Smooth muscle cell (in vitro differentiated cells): ENCODE results near the gene SAPCD2. TPM values are rescaled to one million over a fixed set of nuclear protein-coding genes. Genes with fewer than 3 reads are reported as not detected.

ENCODE experiments used
- DNase-seq: peaks from one replicate; lab custom pipeline; 2025; ENCODE audit not compliant: unreplicated experiment; lab: John Stamatoyannopoulos, UW
- H2AFZ ChIP-seq: fragments of 200-600 bp; sonication (generic); 2 replicates; pipeline ENCODE4 v1.6.0; 2016; ENCODE audit warnings: antibody characterized with exemption, low read depth, mild to moderate bottlenecking
- H3F3A ChIP-seq: fragments of 200-600 bp; sonication (generic); 2 replicates; pipeline ENCODE4 v1.6.0; 2017; ENCODE audit warnings: antibody characterized with exemption, low read depth
- H3K27ac ChIP-seq: fragments of 200-600 bp; sonication (generic); 2 replicates; pipeline ENCODE4 v1.5.1; 2016; ENCODE audit warnings: low read depth, mild to moderate bottlenecking
- H3K27me3 ChIP-seq: fragments of 200-600 bp; sonication (generic); 2 replicates; pipeline ENCODE4 v1.6.1; 2016; ENCODE audit warnings: low read depth, mild to moderate bottlenecking
- H3K36me3 ChIP-seq: fragments of 200-600 bp; sonication (generic); 2 replicates; pipeline ENCODE4 v1.5.1; 2016; ENCODE audit warnings: low read depth
- H3K4me1 ChIP-seq: fragments of 200-600 bp; sonication (generic); 2 replicates; pipeline ENCODE4 v1.5.1; 2016; ENCODE audit warnings: low read depth
- H3K4me2 ChIP-seq: fragments of 200-600 bp; sonication (generic); 2 replicates; pipeline ENCODE4 v1.6.0; 2016; ENCODE audit warnings: mild to moderate bottlenecking
- H3K4me3 ChIP-seq: fragments of 200-600 bp; sonication (generic); 2 replicates; pipeline ENCODE4 v1.5.1; 2016; ENCODE audit warnings: mild to moderate bottlenecking
- H3K79me2 ChIP-seq: fragments of 200-600 bp; sonication (generic); 2 replicates; pipeline ENCODE4 v1.6.0; 2016; ENCODE audit warnings: low read depth, mild to moderate bottlenecking
- H3K9ac ChIP-seq: fragments of 200-600 bp; sonication (generic); 2 replicates; pipeline ENCODE4 v1.6.0; 2016; ENCODE audit warnings: low read depth
- H3K9me3 ChIP-seq: fragments of 200-600 bp; sonication (generic); replicated peaks from 2 replicates; pipeline ENCODE4 v1.5.1; 2016; ENCODE audit warnings: low read depth
- H4K20me1 ChIP-seq: fragments of 200-600 bp; sonication (generic); 2 replicates; pipeline ENCODE4 v1.6.0; 2016; ENCODE audit warnings: low read depth
- CTCF ChIP-seq: fragments of 200-600 bp; sonication (generic); IDR thresholded peaks from 2 replicates; pipeline ENCODE4 v1.5.1; 2017; ENCODE audit warnings: borderline replicate concordance, mild to moderate bottlenecking, antibody characterized with exemption; ENCODE audit not compliant: insufficient read depth, poor library complexity, severe bottlenecking
- WGBS: methylation state at CpG from one replicate; pipeline ENCODE4 v1.1.7; 2016; ENCODE audit warnings: low lambda C conversion rate; 5-methylcytosine and 5-hydroxymethylcytosine counted together
- polyA plus RNA-seq: library from polyadenylated mRNA; unstranded; fragments of >200 nt; fragmentation: Nextera tagmentation; extraction: Ambion mirVana; gene quantifications from 2 replicates; pipeline ENCODE4 v1.2.1, GENCODE V29; 2016
- total RNA-seq: library from RNA; depleted of rRNA; stranded (reverse); fragments of >200 nt; gene quantifications from 2 replicates; pipeline ENCODE4 v1.2.3, GENCODE V29; 2014

SAPCD2 gene
- total and polyA plus RNA-seq, 2 experiments from 2014 or later, result 1.9 to 3.9 TPM

- Histone ChIP-seq H3K27ac (no peak overlapping the region), H3K79me2 (no peaks in the 10 kb centered on the region), H3K4me1 (peaks cover 14% of the 10 kb centered on the region), H3K27me3 (no peaks in the 10 kb centered on the region), H3K4me3 (peak overlapping the region; percentile 77), H3K4me2 (peak overlapping the region; percentile 100), H4K20me1 (peaks cover 5% of the 10 kb centered on the region), H2AFZ (peak overlapping the region; percentile 96), H3K36me3 (no peaks in the 10 kb centered on the region), H3F3A (no peaks in the 10 kb centered on the region), H3K9ac (no peak overlapping the region), H3K9me3 (no peaks in the 10 kb centered on the region)
- peak; percentile 33 for DNase-seq
- 5% methylated on average over 62 of the region's 98 CpGs for WGBS
- TF ChIP-seq CTCF, result peak; percentile 24
Measured at GRCh38 chr9:137028263-137029057, 41.9 kb downstream of the SAPCD2 start.

- peaks cover 5% of the 10 kb centered on the region for H4K20me1 ChIP-seq
- peak within 1 kb of the TSS; percentile 77 for H3K4me3 ChIP-seq
- no peaks in the 10 kb centered on the region for H3K9me3 ChIP-seq
- H3K27me3 ChIP-seq, result no peaks in the 10 kb centered on the region
- DNase-seq, result no peak
- H2AFZ ChIP-seq, result peak within 1 kb of the TSS; percentile 96
- H3K27ac ChIP-seq, result no peak within 1 kb of the TSS
- H3K9ac ChIP-seq, result no peak within 1 kb of the TSS
- 10% methylated on average over 47 of the region's 95 CpGs for WGBS
- TF ChIP-seq CTCF, result no peak
- peaks cover 14% of the 10 kb centered on the region for H3K4me1 ChIP-seq
- H3K4me2 ChIP-seq, result peak within 1 kb of the TSS; percentile 100
- no peaks in the 10 kb centered on the region for H3K36me3 ChIP-seq
- no peaks in the 10 kb centered on the region for H3F3A ChIP-seq
- H3K79me2 ChIP-seq, result no peaks in the 10 kb centered on the region
Measured at GRCh38 chr9:137027369-137028262, 42.7 kb downstream of the SAPCD2 start, which contains the start of gene ABCA2. Gene ABCA2 (minus strand): TSS chr9:137028237. CDS start chr9:137028140, 97 bp downstream.

- Histone ChIP-seq H3K27me3 (no peaks in the 10 kb centered on the region), H3K27ac (no peak overlapping the region), H3K9me3 (no peaks in the 10 kb centered on the region), H3K79me2 (no peaks in the 10 kb centered on the region), H3K9ac (no peak overlapping the region), H3K4me3 (no peak overlapping the region), H3F3A (no peaks in the 10 kb centered on the region), H4K20me1 (peaks cover 5% of the 10 kb centered on the region), H3K4me1 (peaks cover 14% of the 10 kb centered on the region), H3K36me3 (no peaks in the 10 kb centered on the region), H3K4me2 (peak overlapping the region; percentile 91), H2AFZ (no peak overlapping the region)
- TF ChIP-seq CTCF, result no peak
- no peak for DNase-seq
- 97% methylated on average over 4 of the region's 4 CpGs for WGBS
Measured at GRCh38 chr9:137026828-137027227, 43.5 kb downstream of the SAPCD2 start.
